Measurements from ENCODE around the gene FYN.

DNA sequence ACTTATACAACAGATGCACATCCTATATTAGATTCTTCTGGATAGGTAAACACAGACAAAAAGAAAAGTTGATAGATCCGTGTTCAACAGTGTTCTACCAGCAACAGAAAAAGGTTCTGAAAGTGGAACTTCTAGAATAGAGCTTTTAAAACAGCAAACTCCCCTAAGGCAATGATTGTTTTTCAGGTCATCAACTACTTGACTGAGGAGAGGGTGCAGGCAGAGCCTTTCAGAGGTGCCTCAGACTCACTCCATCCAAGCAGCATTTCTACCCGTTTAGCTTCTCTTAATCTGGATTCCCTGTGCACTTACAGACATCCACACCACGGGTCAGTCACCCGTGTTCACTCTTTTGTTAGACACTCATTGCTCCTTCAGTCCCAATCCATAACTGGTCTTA lies 28.9 kb downstream of the FYN start:
- TF ChIP-seq EZH2 (IDR thresholded peaks at IDR 0.05) (no peak), POLR2AphosphoS5 (IDR thresholded peaks at IDR 0.05; ENCODE audit: borderline replicate concordance, low read depth, low read length) (no peak), FOXP2 (optimal IDR thresholded peaks at IDR 0.05; ENCODE audit: control extremely low read depth, extremely low read length, insufficient read depth) (no peak)
